GM20431 (cell line): Measurements from ENCODE around the gene ADAMTS14.
"Not testable (repeated sequence)": the region's sequence is repeated elsewhere in the genome, so short reads cannot be mapped to it uniquely, and the experiment has no call there.

Source experiments
- in situ Hi-C: fragments of 300-500 bp; cut with MseI, MboI; formaldehyde crosslinking; loops from one replicate; pipeline ENCODE4 v1.15.0; 2020; ENCODE audit warnings: low sequenced_read_pairs; ENCODE audit not compliant: unreplicated experiment

ADAMTS14 gene

DNA sequence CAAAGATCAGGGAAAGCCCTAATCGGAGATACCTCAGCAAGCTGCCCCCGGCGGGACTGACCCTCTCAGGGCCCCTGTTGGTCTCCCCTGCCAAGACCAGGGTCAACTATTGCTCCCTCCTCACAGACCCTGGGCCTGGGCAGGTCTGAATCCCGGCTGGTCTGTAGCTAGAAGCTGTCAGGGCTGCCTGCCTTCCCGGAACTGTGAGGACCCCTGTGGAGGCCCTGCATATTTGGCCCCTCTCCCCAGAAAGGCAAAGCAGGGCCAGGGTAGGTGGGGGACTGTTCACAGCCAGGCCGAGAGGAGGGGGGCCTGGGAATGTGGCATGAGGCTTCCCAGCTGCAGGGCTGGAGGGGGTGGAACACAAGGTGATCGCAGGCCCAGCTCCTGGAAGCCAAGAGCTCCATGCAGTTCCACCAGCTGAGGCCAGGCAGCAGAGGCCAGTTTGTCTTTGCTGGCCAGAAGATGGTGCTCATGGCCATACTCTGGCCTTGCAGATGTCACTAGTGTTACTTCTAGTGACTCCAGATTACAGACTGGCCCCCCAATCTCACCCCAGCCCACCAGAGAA is 88.8 kb downstream of the ADAMTS14 start:
- in situ Hi-C loops: loop anchor here (5.0 kb wide), 1 partner anchor 214 kb away; no protein-coding TSS in a partner anchor

DNA sequence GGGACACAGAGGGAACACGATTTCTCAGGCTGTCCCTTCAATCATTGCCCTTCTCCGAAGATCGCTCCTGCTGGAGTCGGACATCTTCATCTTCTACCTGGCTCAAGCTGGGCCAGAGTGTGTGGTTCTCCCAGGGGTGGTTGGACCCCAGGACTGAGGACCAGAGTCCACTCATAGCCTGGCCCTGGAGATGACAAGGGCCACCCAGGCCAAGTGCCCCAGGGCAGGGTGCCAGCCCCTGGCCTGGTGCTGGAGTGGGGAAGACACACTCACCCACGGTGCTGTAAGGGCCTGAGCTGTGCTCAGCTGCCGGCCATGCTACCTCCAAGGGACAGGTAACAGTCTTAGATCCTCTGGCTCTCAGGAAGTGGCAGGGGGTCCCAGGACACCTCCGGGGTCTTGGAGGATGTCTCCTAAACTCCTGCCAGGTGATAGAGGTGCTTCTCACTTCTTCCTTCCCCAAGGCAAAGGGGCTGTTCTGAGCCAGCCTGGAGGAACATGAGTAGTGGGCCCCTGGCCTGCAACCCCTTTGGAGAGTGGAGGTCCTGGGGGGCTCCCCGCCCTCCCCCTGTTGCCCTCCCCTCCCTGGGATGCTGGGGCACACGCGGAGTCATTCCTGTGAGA is 89.5 kb downstream of the ADAMTS14 start:
- in situ Hi-C loops: loop anchor here (5.0 kb wide), 1 partner anchor 215 kb away; no protein-coding TSS in a partner anchor

DNA sequence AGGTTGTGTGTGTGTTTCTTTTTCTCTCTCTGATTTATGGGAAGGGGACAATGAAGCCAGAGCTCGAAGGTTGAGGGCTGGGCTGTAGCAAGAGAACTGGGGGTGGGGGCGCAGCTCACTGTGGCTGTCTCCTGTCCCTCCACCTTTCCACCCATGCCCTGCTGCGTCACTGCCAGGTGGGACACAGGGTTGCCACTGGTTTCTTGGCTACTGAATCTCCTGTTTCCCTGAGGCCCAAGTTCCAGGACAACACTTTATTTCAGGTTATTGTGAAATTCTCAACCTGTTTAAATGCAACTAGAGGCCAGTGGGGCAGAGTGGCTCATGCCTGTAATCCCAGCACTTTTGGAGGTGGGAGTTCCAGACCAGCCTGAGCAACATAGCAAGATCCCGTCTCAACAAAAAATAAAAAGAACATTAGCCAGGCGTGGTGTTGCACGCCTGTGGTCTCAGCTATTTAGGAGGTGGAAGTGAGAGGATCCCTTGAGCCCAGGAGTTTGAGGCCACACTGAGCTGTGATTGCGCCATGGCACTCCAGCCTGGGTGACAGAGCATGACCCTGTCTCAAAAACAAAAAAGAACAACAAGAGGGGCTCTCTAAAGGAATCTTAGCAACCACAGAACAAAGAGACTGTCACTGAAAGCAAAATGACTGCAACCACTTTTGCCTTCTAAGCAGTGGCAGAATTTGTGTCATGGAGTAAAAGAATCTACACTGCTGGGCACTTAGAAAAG is 90.3 kb downstream of the ADAMTS14 start:
- in situ Hi-C loops: loop anchor here (5.0 kb wide), 1 partner anchor 215 kb away; no protein-coding TSS in a partner anchor

DNA sequence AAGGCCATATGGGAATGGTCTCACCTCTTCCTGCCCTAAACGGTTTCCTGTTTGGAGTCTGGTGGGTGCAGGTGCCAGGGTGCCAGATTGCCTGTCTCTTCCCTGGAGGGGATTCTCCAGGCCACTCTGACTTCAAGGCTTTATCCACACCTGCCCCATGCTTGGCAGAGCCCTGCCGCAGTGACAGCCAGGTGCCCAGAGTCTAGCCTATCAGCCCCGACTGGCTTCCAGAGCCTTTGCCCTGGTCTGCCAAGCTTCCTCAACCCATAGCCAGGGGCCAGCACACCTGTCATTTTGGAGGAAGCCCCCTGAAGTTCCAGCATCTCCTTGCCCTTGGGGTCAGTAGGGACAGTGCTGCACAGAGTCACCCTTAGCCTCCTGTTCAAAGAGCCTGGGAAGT is 91.3 kb downstream of the ADAMTS14 start:
- in situ Hi-C loops: loop anchor here (5.0 kb wide), 1 partner anchor 216 kb away; no protein-coding TSS in a partner anchor

DNA sequence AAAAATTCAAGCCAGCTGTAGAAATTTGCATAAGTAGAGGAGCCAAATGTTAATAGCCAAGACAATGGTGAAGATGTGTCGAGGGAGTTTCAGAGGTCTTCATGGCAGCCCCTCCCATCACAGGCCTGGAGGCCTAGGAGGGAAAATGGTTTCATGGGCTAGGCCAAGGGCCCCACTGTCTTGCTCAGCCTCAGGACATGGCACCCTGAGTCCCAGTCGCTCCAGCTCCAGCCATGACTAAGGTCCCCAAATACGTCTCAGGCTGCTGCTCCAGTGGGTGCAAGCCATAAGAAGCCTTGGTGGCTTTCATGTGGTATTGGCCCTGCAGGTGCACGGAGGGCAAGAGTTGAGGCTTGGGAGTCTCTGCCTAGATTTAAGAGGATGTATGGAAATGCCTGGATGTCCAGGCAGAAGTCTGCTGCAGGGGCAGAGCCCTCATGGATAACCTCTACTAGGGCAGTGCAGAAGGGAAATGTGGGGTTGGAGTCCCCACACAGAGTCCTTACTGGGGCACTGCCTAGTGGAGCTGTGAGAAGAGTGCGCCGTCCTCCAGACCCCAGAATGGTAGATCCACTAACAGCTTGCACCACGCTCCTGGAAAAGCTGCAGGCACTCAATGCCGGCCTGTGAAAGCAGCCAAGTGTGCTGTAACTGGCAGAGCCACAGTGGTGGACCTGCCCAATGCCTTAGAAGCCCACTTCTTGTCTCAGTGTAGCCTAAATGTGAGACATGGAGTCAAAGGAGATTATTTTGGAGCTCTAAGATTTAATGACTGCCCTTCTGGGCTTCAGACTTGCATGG is 93.7 kb downstream of the ADAMTS14 start:
- in situ Hi-C loops: no loop called here

DNA sequence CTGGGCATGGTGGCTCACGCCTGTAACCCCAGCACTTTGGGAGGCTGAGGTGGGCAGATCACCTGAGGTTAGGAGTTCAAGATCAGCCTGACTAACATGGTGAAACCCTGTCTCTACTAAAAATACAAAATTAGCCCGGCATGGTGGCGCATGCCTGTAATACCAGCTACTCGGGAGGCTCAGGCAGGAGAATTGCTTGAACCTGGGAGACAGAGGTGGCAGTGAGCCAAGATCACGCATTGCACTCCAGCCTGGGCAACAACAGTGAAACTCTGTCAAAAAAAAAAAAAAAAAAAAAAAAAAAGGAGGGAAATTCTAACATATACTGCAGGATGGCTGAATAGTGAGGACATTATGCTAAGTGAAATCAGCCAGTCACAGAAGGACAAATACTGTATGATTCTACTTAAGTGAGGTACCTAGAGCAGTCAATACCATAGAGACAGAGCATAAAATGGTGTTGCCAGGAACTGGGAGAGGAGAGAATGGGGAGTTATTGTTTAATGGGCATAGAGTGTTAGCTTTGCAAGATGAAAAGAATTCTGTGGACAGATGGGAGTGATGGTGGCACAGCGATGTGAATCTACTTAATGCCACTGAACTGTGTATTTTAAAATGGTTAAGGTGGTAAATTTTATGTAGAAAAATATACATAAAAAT is 95.8 kb downstream of the ADAMTS14 start:
- in situ Hi-C loops: not testable (repeated sequence)

DNA sequence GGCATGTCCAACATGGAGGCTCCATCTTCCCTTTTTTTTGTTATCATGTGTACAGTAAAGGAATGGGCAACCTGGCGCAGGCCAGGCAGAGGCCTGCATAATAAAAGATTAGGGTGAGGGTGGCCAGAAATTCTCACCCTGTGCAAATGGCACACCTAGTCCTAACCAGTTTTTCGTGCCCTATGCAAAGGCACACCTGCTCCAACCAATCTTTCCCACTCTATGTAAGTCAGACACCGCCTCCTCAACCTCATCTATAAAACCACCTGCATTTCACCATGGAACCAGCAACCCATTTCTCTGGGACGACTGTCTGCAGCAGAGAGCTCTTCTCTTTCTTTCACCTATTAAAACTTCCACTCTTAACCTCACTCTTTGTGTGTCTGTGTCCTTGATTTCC is 96.8 kb downstream of the ADAMTS14 start:
- in situ Hi-C loops: no loop called here

DNA sequence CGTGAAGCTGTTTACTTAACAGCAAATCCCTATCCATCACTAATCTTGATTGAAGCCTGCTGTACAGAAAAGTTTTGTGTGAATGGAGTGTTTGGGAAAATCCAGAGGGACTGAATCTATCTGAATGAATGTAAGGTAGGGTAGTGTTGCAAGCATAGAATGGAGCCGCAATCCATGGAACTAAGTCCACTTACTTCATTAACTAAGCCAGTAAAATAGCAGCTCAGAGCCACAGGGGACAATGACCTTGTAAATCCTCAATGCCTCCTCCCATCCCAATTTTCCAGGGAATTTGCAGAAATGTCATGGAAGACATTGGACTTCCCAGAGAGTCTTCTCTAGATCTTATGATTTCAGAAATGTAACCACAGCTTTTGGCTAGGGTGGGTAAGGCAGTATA is 97.7 kb downstream of the ADAMTS14 start:
- in situ Hi-C loops: no loop called here

DNA sequence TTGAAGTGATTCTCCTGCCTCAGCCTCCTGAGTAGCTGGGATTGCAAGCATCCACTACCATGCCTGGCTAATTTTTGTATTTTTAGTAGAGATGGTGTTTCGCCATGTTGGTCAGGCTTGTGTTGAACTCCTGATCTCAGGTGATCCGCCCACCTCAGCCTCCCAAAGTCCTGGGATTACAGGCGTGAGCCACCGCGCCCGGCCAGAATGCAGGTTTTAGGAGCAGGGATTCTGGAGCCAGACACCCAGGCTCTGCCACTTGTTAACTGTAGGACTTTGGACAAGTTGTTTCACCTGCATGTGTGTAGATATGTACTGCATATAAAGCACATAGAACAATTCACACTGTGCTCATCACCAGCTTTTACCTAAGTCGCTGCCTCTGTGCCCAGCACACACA is 98.2 kb downstream of the ADAMTS14 start:
- in situ Hi-C loops: not testable (repeated sequence)

DNA sequence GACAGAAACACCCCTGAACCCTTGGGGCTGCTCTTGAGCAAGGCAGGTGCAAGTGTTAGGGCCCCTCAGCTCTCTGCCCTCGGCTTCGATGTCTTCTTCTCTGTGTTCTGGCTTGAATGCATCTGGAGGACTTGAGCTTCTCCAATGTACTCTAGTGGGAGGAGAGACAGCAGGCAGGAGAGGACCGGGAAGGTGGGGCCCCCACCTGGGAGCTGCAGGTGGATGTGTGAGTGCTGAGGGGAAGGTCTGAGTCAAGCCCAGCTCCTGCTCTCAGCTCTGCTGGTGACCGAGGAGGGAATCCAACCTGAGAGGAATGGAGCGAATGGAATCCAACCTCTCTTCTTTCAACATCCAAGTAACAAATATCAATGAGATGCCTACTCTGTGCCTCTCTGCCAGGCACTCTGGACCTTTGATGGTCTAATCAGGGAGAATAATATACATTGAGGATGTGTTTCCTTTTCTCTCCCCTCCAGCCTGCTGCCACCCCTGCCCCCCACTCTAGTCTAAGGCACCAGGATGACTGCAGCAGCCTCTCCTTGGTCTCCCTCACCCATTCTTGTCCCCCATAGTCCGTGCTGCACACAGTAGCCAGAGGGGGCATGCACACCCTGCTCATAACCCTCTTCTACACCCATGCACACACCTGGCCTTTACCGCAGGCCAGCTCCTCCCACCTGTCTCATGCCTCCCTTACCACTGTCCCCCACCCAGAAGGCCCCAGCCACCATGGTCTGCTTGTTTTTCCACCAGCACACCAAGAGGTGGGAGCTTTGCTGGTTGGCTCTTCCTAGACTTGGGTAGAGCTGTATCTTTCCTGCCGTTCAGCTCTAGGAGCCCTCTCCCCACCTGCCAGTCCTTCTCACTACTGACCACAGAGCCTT is 99.2 kb downstream of the ADAMTS14 start:
- in situ Hi-C loops: no loop called here

DNA sequence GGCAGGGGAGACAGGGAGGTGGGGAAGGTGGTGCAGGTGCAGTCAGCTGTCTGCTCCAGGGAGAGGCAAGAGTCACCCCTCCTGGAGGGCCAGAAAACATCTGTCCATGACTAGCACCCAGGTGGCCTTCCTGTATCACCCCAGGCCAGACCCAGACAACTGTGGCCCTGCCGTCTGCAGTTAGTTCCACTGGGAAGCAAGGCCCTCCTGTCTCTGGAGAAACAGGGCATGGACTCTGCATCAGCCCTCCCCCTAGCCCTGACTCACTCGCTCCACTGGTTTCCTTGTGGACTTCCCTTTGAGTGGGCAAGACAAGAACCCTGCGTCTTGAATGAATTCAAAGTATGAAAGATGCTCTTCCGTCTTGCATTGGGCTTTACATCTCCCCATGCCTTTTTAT is 100.3 kb downstream of the ADAMTS14 start:
- in situ Hi-C loops: no loop called here

DNA sequence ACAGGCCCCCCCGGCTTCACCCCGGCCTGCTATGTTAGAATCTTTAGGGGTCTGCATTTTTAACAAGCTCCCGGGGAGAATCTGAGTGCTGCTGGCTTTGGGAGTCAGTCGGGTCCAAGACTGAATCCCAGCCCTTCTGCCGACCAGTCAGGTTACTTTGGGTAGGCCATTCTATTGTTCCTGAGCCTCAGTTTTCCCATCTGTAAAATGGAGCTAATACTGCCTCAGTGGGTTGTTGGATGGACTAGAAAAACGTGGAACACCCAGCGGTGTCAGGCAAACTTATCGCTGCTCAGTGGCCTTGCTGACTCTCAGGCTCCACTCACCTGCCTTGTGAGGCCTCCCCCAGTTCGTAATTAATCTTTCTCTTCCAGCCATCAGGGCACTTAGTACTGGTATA is 101.2 kb downstream of the ADAMTS14 start:
- in situ Hi-C loops: no loop called here

DNA sequence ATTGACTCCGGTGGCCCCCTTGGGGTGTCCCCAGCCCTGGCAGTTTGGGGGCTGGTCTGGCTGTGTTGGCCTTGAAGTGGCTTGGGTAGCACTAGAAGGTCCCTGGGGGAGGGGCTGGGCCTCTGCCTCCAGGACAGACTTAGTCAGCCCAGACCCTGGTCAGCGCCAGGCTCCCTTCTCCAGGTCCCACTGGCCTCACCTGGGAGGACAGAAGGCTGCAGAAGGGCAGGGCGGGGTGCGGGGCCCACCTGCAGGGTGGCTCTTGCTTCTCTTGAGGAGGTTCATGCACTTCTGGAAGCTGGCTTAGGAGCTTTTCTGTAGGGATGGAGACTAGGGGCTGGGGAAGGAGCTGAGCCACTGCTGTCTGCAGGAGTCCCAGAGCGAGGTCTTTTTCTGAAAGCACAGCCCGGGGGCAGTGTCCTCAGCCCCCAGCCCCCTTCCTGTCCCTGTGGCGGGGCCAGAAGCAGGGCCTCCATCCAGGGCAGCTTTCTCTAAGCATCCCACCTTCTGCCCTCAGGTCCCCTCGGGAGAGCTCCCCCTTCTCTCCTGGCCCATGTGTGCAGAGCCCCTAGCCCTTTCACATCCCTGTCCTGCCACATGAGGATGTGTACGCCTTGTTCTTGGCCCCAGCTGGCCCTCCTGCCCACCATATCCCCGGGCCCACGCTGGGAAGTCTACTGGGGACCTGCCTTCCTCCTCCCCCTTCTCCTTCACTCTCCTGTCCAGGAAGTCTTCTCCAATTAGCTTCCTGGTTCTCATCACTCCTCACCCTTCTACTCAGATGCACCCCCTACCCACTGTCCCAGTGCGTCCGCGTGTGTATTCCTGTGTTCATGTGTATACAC is 101.9 kb downstream of the ADAMTS14 start:
- in situ Hi-C loops: no loop called here

DNA sequence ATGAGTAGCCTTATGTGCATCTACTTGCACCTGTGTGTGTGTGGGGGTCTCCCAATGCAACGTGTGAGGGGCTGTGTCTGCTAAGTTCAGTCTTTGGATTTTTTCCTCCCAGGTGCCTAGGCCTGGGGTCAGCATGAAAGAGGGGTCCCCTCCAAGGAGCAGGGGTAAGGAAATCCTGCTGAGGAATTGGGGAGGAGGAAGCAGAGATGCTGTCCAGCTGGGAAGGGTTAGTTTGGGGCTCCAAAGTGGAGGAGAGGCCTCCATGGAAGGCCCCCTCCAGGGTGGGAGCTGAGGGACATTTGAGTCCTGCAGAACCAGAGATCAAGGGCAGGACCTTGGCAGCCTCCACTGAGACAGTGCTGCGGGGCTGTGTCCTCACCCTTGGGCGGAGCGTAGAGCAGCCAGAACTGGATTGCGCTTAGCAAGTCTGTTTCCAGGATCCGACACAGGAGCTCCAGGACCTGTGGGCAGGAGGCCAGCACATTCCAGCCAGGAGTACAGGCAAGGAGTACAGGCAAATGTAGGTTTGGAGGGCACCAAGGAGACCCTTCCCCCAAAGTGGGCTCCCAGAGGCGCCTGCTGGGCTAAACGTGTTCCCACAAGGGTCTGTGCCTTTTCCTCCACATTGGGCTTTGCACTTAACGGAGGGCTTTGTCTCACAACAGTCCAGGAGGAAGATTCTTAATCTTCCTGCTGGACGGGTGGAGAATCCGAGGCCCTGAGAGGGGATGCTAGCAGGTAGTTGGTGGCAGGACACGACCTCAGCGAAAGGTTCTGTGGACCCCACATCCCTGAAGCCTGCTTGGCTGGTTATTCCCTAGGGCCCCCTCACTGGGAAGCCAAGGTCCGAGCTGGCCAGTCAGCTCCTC is 102.7 kb downstream of the ADAMTS14 start:
- in situ Hi-C loops: no loop called here

DNA sequence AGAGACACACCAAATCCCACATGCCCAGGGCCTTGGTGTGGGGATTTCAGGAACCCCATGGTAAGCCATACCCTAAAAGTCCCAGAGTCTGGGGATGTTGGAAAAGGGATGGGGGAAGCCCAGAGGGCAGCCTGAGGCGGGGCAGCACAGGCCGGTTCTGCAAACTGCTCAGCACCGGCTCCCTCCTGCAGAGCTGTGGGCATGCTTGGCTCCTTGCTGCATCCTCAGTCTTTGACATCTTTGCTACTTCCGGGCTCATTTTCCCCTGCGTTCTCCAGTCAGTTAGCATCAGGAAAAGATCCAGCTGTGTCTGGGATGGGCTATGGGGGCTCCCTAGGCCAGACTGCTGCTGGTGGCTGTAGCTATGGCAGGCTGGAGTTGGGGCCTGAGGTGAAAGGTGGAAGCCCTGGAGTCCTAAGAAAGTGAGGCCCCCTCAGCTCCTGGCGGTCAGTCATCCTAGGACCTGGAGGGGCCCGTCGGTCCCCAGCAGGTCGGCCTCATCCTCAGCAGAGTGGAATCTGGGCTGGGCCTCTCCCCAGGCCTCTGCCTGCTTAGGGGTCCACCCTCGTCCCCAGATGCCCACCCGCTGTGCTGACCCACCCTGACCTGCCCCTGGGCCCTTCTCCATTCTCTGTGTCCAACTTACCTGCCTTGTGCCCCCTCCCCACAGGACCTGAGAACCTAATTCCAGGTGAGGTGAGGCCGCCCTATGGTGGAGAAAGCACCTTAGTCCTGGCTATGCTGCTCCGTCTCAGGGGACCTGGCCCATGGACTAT is 103.6 kb downstream of the ADAMTS14 start:
- in situ Hi-C loops: no loop called here

DNA sequence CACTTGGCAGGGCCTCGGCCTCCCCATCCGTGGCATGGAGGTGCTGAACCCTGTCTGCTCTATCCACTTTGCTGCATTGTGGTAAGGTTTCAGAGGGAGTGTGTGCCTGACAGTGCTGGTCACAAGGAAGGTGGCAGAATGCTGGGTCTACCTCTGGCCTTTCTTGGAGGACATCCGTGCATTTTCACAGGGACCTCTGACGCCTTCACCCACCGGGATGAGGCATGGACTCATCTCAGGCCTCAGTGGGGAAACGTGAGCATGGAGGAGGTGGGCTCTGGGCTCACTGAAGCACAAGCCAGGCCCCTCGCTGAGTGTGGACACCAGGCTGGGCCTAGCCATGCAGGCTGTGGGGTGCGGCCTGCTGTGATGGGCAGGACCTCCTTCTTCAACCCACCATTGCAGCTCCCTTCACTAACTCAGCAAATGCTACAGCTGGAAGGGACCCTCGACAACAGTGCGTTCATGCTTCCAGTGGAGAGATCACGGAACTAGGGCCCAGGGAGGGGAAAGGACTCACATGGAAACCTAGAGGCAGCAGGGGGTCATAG is 104.2 kb downstream of the ADAMTS14 start:
- in situ Hi-C loops: no loop called here
